Smooth muscle cell of the brain vasculature (primary cell): Measurements from ENCODE around the gene MNS1.
"Not testable (repeated sequence)": the region's sequence is repeated elsewhere in the genome, so short reads cannot be mapped to it uniquely, and the experiment has no call there.

Experiments
- DNase-seq: peaks from one replicate; pipeline ENCODE4 v3.0.0-alpha.2; 2012; ENCODE audit warnings: low read depth, low spot score

MNS1 gene

GRCh38 chr15:56445746-56446145, 19.2 kb downstream of the MNS1 start:
- no peak for DNase-seq

GRCh38 chr15:56442354-56442753, 22.6 kb downstream of the MNS1 start:
- no peak for DNase-seq

- DNase-seq = no peak
Observed at GRCh38 chr15:56440214-56440770, 24.6 kb downstream of the MNS1 start.

- no peak for DNase-seq
Observed at GRCh38 chr15:56432304-56432703, 32.6 kb downstream of the MNS1 start.

GRCh38 chr15:56428821-56429458, 36.0 kb downstream of the MNS1 start:
- peak; percentile 4 for DNase-seq

GRCh38 chr15:56425976-56426375, 39.0 kb downstream of the MNS1 start:
- no peak for DNase-seq

- DNase-seq = no peak
Observed at GRCh38 chr15:56425276-56425675, 39.7 kb downstream of the MNS1 start.

GRCh38 chr15:56413114-56413733, 51.7 kb downstream of the MNS1 start:
- DNase-seq = not testable (repeated sequence)

GRCh38 chr15:56411122-56411749, 53.7 kb downstream of the MNS1 start:
- DNase-seq = no peak

- DNase-seq = no peak
Observed at GRCh38 chr15:56410721-56411120, 54.2 kb downstream of the MNS1 start.

- DNase-seq = not testable (repeated sequence)
Observed at GRCh38 chr15:56399209-56399608, 65.7 kb downstream of the MNS1 start.

- not testable (repeated sequence) for DNase-seq
Observed at GRCh38 chr15:56397325-56397724, 67.6 kb downstream of the MNS1 start.

- no peak for DNase-seq
Observed at GRCh38 chr15:56394909-56395308, 70.0 kb downstream of the MNS1 start.

GRCh38 chr15:56393277-56393676, 71.7 kb downstream of the MNS1 start:
- DNase-seq = no peak

- no peak for DNase-seq
Observed at GRCh38 chr15:56390739-56391267, 74.1 kb downstream of the MNS1 start.

- no peak for DNase-seq
Observed at GRCh38 chr15:56385908-56386307, 79.0 kb downstream of the MNS1 start.

GRCh38 chr15:56383010-56383409, 81.9 kb downstream of the MNS1 start:
- DNase-seq = no peak
